HG02759 (cell line): ENCODE results near the gene PSMB7.

Experiments used
- ATAC-seq: cut with Tn5 transposase; IDR thresholded peaks from one replicate; pipeline ENCODE4 v1.9.1; 2021; ENCODE audit warnings: mild to moderate bottlenecking, moderate library complexity; ENCODE audit not compliant: unreplicated experiment

The PSMB7 gene

GRCh38 chr9:124358631-124359030 is 56.6 kb downstream of the PSMB7 start:
- no peak for ATAC-seq

DNA sequence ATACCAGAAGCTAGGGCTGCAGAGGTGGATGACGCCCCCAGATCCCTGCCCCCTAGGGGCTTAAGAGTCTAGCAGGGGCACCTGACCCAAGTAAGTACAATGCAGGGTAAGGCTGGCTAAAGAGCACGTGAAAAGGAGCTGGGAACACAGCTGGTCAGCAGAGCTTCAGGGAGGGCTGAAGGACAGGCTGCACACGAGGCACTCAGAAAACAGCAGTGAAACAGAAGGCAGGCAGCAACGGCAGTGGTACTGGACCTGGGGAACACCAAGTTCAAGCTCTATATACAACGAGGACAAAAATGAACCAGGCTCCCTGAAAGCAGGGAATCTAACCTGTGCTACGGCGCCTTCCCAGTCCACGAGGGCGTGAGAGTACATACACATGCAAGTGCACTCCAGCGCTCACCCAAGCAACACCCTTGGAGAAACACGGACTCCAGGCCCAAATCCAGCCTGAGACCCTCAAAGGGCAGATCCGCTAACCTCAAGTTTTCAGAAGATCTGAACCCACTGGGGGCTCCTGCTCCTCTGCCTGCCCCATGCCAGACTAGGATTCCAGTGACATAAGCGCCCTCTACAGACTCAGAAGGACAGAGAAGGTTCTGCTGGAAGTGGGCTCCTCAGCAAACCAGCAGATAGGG is 57.4 kb downstream of the PSMB7 start:
- ATAC-seq: no peak

DNA sequence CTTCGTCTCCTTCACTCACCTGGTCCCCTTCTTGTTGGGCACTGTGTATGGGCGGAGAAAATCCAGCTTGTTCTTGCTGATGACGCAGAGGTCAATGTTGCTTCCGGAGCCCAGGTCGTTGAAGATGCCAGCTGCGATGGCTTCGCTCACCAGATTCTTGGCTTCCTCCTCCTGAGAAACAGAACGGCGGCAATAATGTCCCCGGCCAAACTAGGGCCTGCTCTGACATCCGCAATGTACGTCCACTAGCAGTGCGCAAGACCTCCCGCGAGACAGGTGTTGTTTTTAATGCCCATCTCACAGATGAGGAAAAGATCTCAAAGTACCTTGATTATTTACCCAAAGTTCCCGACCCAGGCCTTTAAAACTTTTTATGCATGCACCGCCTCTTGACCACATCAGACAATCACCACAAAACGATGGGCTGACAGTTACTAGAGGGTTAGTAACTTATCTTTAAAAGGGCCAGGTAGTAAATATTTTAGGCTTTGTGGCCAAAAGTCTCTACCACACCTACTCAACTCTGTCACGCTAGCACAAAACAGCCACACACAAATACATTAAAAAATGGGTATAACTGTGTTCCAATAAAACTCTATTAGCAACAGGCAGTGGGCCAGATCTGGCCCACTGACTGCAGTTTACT is 58.4 kb downstream of the PSMB7 start:
- no peak for ATAC-seq

- no peak for ATAC-seq
These were observed 59.1 kb downstream of the PSMB7 start for GRCh38 chr9:124355941-124356744.

GRCh38 chr9:124355039-124355940 is 60.0 kb downstream of the PSMB7 start:
- ATAC-seq: no peak

DNA sequence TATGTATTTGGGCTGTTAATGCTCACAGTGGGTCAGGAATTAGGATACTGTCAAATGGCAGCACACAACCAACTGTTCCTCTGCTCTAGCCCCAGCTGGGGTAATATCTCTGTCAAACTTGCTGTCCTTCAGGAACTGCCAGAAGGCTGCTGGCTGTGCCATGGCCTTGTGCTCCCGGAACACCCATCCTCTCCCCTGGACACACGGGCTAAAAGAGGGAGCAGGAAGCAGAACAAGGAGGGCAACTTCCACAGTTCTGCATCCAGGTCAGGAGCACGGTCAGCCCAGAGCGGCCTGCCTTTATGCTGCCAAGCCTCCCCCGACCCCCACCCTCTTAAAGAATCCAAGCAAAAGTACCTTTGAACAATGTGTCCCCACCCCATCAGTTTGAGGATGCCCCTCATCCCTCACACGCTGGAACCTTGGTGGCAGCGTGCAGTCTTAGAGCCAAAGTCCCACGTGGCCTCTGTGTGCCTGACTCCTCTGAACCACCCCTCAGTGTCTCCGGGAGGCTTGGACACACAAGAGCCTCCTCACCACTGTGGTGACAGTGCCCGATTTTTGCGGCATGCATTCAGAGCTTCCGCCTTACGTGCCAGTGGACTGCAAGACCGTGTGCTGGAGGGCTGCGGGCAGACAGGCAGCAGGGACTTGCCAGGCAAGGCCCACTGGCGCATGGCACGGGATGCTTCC is 60.8 kb downstream of the PSMB7 start:
- no peak for ATAC-seq

DNA sequence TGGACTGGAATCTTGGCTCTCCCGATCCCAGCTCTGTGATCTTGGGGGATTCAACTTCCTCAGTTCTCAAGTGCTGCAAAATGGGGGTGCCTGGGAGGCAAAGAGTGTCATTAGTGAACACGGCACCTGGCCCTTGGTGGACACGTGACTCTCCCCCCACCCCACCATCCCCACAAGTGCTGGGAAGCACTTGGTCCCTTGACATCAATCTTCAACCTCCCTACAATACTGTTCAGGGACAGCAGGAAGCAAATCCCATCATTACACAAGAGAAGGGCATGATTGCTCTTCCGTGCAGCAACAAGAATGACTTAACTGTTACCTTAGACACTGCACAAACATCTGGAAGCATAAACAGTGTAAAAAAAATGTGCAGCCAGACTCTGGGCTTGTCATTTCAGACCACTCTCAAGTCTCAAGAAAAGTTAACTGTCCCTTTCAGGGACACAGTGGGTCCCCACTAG is 61.4 kb downstream of the PSMB7 start:
- ATAC-seq: no peak

- ATAC-seq: no peak
These were observed 62.0 kb downstream of the PSMB7 start for GRCh38 chr9:124353166-124353768.

DNA sequence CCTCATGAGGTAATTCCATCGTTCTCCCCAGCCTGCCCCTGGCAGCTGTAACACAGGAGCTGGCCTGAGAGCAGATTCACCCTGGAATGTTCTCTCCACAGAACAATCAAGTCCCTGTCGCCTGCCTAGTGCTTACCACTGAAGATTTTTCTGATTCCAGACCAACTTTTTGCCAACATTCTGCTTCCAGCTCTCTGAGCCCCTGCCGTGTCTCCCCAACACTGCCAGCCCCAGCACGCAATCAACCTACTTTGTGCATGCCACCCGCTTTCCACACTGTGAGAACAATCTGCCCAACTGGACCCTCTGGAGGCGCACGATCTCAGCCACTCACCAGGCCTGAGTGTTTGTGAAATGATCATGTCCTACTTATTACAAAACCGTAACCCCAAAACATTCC is 62.6 kb downstream of the PSMB7 start:
- no peak for ATAC-seq

DNA sequence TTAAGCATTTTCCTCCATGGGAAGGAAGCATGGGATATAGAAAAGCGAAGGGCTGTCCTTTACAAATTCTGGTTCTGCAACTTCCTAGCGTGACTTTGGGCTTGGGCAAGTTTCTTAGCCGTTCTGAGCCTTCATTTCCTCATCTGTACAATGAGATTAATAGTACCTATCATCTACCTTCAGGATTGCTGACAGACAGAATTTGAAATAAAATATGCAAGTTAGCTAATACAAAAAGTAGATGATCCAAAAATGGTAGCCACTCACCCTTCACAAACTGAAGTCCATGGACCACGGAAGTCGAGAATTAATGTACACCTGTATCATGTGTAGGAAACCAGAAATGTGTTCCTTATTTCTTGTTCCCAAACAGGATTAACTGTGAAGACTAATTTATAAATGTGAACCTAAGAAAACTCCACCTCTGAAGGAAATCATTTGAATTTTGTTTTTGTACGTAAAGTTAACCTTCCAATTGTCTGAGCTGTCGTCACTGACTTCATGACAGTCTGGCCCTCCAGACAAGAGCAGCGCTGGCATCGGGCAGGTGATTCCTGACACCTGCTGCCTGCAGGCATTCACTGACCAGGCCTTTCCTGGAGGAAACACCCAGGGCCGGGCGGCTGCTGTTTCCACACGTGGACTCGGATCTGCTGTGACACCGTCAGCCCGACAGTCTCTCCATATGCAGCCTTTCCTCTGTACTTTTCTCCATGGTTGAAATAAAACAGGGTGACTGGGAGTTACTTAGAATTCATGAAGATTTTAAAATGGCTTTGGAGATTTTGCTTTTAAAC is 63.4 kb downstream of the PSMB7 start:
- ATAC-seq: no peak

DNA sequence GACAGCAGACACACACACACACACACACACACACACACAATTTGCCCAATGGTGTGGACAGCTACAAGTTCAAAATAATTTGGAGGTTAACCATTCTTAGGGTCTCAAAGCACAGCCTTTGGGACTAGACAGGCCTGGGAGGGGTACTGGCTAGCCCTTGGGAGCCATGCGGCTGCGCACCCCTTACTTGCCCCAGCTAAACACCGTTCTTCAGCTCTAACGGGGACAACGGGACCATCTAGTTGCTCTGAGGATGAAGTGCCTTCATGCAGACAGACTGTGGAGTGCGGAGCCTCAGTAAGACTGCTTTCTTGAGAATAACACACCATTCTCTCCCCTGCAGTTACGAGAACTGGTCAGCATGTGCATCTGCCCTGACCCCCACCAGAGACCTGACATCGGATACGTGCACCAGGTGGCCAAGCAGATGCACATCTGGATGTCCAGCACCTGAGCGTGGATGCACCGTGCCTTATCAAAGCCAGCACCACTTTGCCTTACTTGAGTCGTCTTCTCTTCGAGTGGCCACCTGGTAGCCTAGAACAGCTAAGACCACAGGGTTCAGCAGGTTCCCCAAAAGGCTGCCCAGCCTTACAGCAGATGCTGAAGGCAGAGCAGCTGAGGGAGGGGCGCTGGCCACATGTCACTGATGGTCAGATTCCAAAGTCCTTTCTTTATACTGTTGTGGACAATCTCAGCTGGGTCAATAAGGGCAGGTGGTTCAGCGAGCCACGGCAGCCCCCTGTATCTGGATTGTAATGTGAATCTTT is 64.6 kb downstream of the PSMB7 start:
- ATAC-seq: no peak

DNA sequence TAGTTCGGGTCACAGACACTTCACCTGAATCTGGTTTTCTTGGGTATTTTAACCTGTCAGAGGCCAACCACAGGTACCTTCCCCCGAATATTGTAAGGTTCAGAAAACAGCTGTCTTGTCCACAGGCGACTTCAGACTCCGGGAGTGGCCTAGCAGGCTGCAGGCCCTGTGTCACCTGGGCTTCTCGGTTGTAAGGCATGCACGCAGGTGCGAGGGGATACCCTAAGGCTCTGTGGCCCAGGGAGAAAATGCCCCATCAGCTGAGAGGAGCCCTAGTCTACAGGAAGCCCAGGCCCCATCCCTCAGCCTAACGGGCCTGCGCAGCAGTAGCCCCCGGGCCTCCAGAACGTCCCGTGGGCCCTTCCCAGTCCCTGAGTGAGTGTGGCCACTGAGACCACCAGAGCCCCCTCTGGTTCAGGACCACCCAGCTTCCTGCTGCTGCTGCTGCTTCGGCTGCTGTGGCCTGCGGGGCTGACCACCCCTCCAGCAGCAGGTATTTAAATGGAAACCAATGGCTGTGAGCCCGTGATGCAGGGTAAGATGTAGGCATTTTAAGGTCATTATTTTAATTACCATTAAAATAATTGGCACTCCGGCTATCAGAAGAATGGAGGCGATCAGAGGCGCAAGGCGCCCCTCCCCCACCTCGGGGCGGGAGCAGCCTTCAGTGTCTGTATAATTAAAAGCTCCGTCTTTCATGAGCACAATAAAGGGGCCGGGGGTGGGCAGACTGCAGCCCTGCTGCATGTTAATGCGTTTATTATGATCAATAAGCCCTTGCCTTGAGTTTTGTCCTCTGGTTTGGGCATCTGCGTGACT is 65.4 kb downstream of the PSMB7 start:
- no peak for ATAC-seq

DNA sequence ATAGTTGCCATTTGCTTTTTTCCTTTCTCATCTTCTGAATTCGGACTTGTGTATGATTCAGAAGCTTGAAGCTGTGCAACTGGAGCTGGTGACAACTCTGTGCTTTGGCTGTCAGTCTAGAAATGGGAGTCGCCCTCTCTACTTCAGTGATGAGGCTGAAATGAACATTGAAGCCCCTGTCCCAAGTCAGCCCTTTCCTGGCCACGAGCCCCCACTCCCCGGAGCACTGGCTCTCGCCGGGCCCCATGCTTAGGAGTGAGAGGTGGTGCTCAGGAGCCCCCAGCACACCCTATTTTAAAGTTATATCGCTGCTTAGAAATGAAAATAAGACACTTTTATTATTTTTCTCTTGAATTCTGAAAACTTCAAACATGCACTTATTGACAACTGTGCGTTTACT is 66.0 kb downstream of the PSMB7 start:
- no peak for ATAC-seq

- no peak for ATAC-seq
These were observed 66.4 kb downstream of the PSMB7 start for GRCh38 chr9:124348831-124349230.

GRCh38 chr9:124348363-124348762 is 66.9 kb downstream of the PSMB7 start:
- ATAC-seq: no peak

DNA sequence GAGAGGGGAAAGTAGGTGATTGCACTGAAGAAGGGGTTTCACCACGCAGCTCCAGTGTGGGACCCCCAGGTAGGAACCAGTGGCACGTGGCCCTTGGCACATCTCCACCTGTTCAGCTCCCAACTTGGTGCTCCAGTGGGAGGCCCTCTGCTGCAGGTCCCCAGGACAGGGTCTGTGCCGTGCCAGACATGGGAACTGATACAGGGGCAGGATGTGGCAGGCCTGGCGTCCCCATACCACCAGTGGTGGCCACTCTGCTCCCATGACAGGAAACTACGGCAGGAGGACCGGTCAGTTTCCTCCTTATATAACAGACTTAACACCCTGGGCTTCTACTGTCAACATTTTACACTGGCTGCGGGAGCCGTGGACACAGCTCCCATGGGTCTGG is 67.3 kb downstream of the PSMB7 start:
- ATAC-seq: no peak

GRCh38 chr9:124347206-124347967 is 67.9 kb downstream of the PSMB7 start:
- no peak for ATAC-seq
